WTC11 (cell line): Measurements from ENCODE around the gene RASA1. TPM values are rescaled to one million over a fixed set of nuclear protein-coding genes. Genes with fewer than 3 reads are reported as not detected.

Source experiments
- CREB1 ChIP-seq: sonication (generic); formaldehyde crosslinking; IDR thresholded peaks from 2 replicates; pipeline ENCODE4 v1.8.0; 2023; ENCODE audit warnings: mild to moderate bottlenecking, missing genetic modification reagents
- CTCF ChIP-seq: fragments of 200-600 bp; IDR thresholded peaks from 2 replicates; pipeline ENCODE4 v1.8.0; 2022; ENCODE audit warnings: antibody characterized with exemption
- E2F5 ChIP-seq: sonication (generic); formaldehyde crosslinking; IDR thresholded peaks from 2 replicates; pipeline ENCODE4 v1.8.1; 2022; ENCODE audit warnings: mild to moderate bottlenecking, moderate library complexity, missing genetic modification reagents
- ELF4 ChIP-seq: sonication (generic); formaldehyde crosslinking; IDR thresholded peaks from 2 replicates; pipeline ENCODE4 v1.8.1; 2022; ENCODE audit warnings: low read depth, mild to moderate bottlenecking, moderate library complexity, missing genetic modification reagents
- ESRRA ChIP-seq: sonication (generic); formaldehyde crosslinking; IDR thresholded peaks from 2 replicates; pipeline ENCODE4 v1.8.1; 2022; ENCODE audit warnings: mild to moderate bottlenecking, missing genetic modification reagents, borderline replicate concordance
- ETV6 ChIP-seq: sonication (generic); formaldehyde crosslinking; IDR thresholded peaks from 2 replicates; pipeline ENCODE4 v1.8.1; 2022; ENCODE audit warnings: mild to moderate bottlenecking, missing genetic modification reagents
- FOXJ3 ChIP-seq: sonication (generic); formaldehyde crosslinking; IDR thresholded peaks from 2 replicates; pipeline ENCODE4 v1.9.0; 2021; ENCODE audit warnings: missing genetic modification reagents, mild to moderate bottlenecking, borderline replicate concordance
- FOXP1 ChIP-seq: sonication (generic); formaldehyde crosslinking; IDR thresholded peaks from 2 replicates; pipeline ENCODE4 v1.8.0; 2022; ENCODE audit warnings: missing genetic modification reagents, mild to moderate bottlenecking, moderate library complexity, borderline replicate concordance
- GABPB1 ChIP-seq: sonication (generic); formaldehyde crosslinking; IDR thresholded peaks from 2 replicates; pipeline ENCODE4 v1.8.1; 2023; ENCODE audit warnings: mild to moderate bottlenecking, missing genetic modification reagents
- JAZF1 ChIP-seq: fragments of 250-450 bp; sonication (Bioruptor Pico); IDR thresholded peaks from 2 replicates; pipeline ENCODE4 v1.9.0; 2021; ENCODE audit warnings: moderate library complexity, mild to moderate bottlenecking, inconsistent platforms
- NFATC4 ChIP-seq: fragments of 250-450 bp; sonication (Bioruptor Pico); IDR thresholded peaks from 2 replicates; pipeline ENCODE4 v1.9.0; 2021; ENCODE audit warnings: mild to moderate bottlenecking
- NR3C1 ChIP-seq: sonication (generic); formaldehyde crosslinking; conservative IDR thresholded peaks from 2 replicates; pipeline ENCODE4 v1.8.1; 2023; ENCODE audit warnings: low read depth, mild to moderate bottlenecking, missing genetic modification reagents
- STAT6 ChIP-seq: sonication (generic); formaldehyde crosslinking; conservative IDR thresholded peaks from 2 replicates; pipeline ENCODE4 v1.8.1; 2023; ENCODE audit warnings: mild to moderate bottlenecking, low read depth, missing genetic modification reagents, moderate library complexity
- TEAD4 ChIP-seq: sonication (generic); formaldehyde crosslinking; IDR thresholded peaks from 2 replicates; pipeline ENCODE4 v1.8.0; 2022; ENCODE audit warnings: mild to moderate bottlenecking, missing genetic modification reagents
- USF2 ChIP-seq: sonication (generic); formaldehyde crosslinking; IDR thresholded peaks from 2 replicates; pipeline ENCODE4 v1.8.1; 2023; ENCODE audit warnings: mild to moderate bottlenecking, missing genetic modification reagents, moderate library complexity
- ZNF232 ChIP-seq: sonication (generic); formaldehyde crosslinking; IDR thresholded peaks from 2 replicates; pipeline ENCODE4 v1.8.0; 2022; ENCODE audit warnings: mild to moderate bottlenecking, missing genetic modification reagents
- ZNF263 ChIP-seq: sonication (generic); formaldehyde crosslinking; IDR thresholded peaks from 2 replicates; pipeline ENCODE4 v1.8.1; 2022; ENCODE audit warnings: low read depth, mild to moderate bottlenecking, moderate library complexity, missing genetic modification reagents
- ZNF396 ChIP-seq: fragments of 250-450 bp; sonication (Bioruptor Pico); IDR thresholded peaks from 2 replicates; pipeline ENCODE4 v1.8.0; 2021; ENCODE audit warnings: mild to moderate bottlenecking, moderate library complexity, borderline replicate concordance
- ZNF423 ChIP-seq: fragments of 250-450 bp; sonication (Bioruptor Pico); IDR thresholded peaks from 2 replicates; pipeline ENCODE4 v2.1.2; 2022; ENCODE audit warnings: mild to moderate bottlenecking, moderate library complexity
- total RNA-seq: library from RNA; stranded (reverse); gene quantifications from 3 replicates; pipeline ENCODE4 v1.2.3, GENCODE V29; 2021
- TF ChIP-seq, protein P1 (sequence below): sonication (generic); formaldehyde crosslinking; IDR thresholded peaks from 2 replicates; pipeline ENCODE4 v1.8.0; 2022; ENCODE audit warnings: mild to moderate bottlenecking, missing genetic modification reagents
- TF ChIP-seq, protein P2 (sequence below): sonication (generic); formaldehyde crosslinking; IDR thresholded peaks from 2 replicates; pipeline ENCODE4 v1.8.0; 2022; ENCODE audit warnings: mild to moderate bottlenecking, missing genetic modification reagents
- TF ChIP-seq, protein P3 (sequence below): sonication (generic); formaldehyde crosslinking; IDR thresholded peaks from 2 replicates; pipeline ENCODE4 v1.8.0; 2022; ENCODE audit warnings: mild to moderate bottlenecking, missing genetic modification reagents
- TF ChIP-seq, protein P4 (sequence below): sonication (generic); formaldehyde crosslinking; IDR thresholded peaks from 2 replicates; pipeline ENCODE4 v1.8.0; 2022; ENCODE audit warnings: mild to moderate bottlenecking, missing genetic modification reagents

The RASA1 gene
- total RNA-seq, 1 experiment from 2014 or later = 31.0 TPM

DNA sequence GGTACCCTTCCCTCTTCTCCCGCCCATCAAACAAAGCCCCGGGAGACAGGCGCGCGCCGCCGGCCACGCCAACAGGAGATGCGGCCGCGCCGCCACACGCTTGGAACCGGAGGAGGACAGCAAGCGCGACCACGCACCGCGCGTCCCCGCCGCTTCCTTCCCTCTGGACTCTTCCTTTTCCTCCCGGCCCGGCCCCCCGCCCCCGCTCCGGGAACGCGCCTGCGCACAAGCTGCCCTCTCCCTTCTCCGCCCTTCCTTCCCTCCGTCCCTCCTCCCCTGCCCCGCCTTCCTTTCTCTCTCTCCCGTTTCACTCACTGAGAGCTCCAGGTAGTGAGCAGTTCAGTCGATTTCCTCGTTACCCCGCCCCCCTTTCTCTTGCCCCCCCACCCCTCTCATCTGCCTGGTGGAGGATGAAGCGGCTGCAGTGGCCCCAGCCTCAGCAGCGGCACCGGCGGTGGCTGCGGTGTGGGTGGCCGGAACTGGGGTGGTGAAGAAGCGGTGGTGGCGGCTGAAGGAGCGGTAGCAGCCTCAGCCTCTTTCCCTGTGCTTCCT is at the start of gene RASA1 (continued):
- TF ChIP-seq, protein P1, sequence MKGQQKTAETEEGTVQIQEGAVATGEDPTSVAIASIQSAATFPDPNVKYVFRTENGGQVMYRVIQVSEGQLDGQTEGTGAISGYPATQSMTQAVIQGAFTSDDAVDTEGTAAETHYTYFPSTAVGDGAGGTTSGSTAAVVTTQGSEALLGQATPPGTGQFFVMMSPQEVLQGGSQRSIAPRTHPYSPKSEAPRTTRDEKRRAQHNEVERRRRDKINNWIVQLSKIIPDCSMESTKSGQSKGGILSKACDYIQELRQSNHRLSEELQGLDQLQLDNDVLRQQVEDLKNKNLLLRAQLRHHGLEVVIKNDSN (CRISPR knock-in tag) = no peak
- no peak for TF ChIP-seq CREB1 (CRISPR knock-in tag)
- TF ChIP-seq, protein P2, sequence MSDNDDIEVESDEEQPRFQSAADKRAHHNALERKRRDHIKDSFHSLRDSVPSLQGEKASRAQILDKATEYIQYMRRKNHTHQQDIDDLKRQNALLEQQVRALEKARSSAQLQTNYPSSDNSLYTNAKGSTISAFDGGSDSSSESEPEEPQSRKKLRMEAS (CRISPR knock-in tag) = peak; percentile 60
- no peak for TF ChIP-seq STAT6 (CRISPR knock-in tag)
- TF ChIP-seq JAZF1 (CRISPR knock-in tag) = no peak
- TF ChIP-seq NFATC4 (CRISPR knock-in tag) = no peak
- TF ChIP-seq TEAD4 (CRISPR knock-in tag) = no peak
- no peak for TF ChIP-seq ESRRA (CRISPR knock-in tag)
- TF ChIP-seq GABPB1 (CRISPR knock-in tag) = 0 out of 2 replicates have a peak, but pooled peaks have one; percentile 9
- no peak for TF ChIP-seq USF2 (CRISPR knock-in tag)
- no peak for TF ChIP-seq ZNF263 (CRISPR knock-in tag)
- no peak for TF ChIP-seq FOXJ3 (CRISPR knock-in tag)
- no peak for TF ChIP-seq ZNF396 (CRISPR knock-in tag)
- TF ChIP-seq ZNF423 (CRISPR knock-in tag) = no peak
- TF ChIP-seq, protein P3, sequence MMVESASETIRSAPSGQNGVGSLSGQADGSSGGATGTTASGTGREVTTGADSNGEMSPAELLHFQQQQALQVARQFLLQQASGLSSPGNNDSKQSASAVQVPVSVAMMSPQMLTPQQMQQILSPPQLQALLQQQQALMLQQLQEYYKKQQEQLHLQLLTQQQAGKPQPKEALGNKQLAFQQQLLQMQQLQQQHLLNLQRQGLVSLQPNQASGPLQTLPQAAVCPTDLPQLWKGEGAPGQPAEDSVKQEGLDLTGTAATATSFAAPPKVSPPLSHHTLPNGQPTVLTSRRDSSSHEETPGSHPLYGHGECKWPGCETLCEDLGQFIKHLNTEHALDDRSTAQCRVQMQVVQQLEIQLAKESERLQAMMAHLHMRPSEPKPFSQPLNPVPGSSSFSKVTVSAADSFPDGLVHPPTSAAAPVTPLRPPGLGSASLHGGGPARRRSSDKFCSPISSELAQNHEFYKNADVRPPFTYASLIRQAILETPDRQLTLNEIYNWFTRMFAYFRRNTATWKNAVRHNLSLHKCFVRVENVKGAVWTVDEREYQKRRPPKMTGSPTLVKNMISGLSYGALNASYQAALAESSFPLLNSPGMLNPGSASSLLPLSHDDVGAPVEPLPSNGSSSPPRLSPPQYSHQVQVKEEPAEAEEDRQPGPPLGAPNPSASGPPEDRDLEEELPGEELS (CRISPR knock-in tag) = peak; percentile 14; the same call in 1 of the 2 replicates
- TF ChIP-seq E2F5 (CRISPR knock-in tag) = peak; percentile 71; the same call in 1 of the 2 replicates
- TF ChIP-seq ELF4 (CRISPR knock-in tag) = no peak
- TF ChIP-seq, protein P4, sequence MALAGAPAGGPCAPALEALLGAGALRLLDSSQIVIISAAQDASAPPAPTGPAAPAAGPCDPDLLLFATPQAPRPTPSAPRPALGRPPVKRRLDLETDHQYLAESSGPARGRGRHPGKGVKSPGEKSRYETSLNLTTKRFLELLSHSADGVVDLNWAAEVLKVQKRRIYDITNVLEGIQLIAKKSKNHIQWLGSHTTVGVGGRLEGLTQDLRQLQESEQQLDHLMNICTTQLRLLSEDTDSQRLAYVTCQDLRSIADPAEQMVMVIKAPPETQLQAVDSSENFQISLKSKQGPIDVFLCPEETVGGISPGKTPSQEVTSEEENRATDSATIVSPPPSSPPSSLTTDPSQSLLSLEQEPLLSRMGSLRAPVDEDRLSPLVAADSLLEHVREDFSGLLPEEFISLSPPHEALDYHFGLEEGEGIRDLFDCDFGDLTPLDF = no peak
- TF ChIP-seq ETV6 (CRISPR knock-in tag) = peak; percentile 98
- no peak for TF ChIP-seq ZNF232 (CRISPR knock-in tag)
- TF ChIP-seq FOXP1 = 0 out of 2 replicates have a peak, but pooled peaks have one; percentile 39
- TF ChIP-seq CTCF = no peak
- no peak for TF ChIP-seq NR3C1 (CRISPR knock-in tag)
